ENCODE data around the gene COL27A1.

Gene COL27A1

DNA sequence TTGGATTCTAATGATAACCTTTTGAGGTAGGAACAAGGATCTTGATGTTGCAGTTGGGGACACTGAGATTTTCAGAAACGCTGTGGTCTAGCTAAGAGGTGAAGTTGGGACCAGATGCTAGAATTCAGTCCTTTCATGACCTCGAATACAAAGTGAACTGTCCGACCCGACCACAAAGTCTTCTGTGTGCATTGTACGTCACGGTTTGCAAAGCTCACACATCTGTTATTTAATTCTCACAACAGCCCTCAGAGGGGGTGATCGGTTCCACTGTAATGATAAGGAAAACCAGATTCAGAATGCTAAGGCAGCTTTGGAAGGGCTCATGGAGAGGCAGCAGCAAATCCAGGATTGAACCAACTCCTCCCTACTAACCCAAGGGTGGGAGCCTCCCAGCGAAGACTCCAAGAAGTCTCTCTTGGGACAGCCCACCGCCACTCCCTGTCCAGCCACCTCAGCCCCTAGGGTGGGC lies 39.6 kb upstream of the COL27A1 start:
- Histone ChIP-seq H4K91ac (ENCODE audit: low read depth, low read length) (no peak overlapping the region), H2BK12ac (ENCODE audit: low read length) (no peak overlapping the region), H3K4ac (ENCODE audit: low read depth, low read length) (no peak overlapping the region), H3K4me2 (ENCODE audit: low read length) (no peak overlapping the region), H3K4me3 (ENCODE audit: low read depth, low read length) (no peak overlapping the region), H3K27me3 (ENCODE audit: insufficient read depth, low read length) (peaks cover under 1% of the 10 kb centered on the region), H3K27ac (ENCODE audit: low read depth, low read length) (no peak overlapping the region), H2BK5ac (ENCODE audit: low read depth, low read length, poor library complexity) (no peak overlapping the region), H4K8ac (ENCODE audit: low read depth, low read length) (no peak overlapping the region), H2BK120ac (ENCODE audit: insufficient read depth, low read length, poor library complexity) (no peak overlapping the region), H3K23ac (ENCODE audit: low read length) (no peak overlapping the region), H3K79me1 (ENCODE audit: low read length) (no peaks in the 10 kb centered on the region), H3K14ac (ENCODE audit: low read length) (no peak overlapping the region), H2AFZ (ENCODE audit: insufficient read depth, low read length, poor library complexity) (no peak overlapping the region), H2AK5ac (ENCODE audit: low read length) (no peak overlapping the region), H3K9me3 (ENCODE audit: insufficient read depth, low read depth, low read length) (no peaks in the 10 kb centered on the region), H4K12ac (ENCODE audit: low read depth, low read length) (no peak overlapping the region), H3K79me2 (ENCODE audit: control insufficient read depth, insufficient read depth, low read length, poor library complexity) (no peaks in the 10 kb centered on the region), H3K4me1 (ENCODE audit: control insufficient read depth in 1 of 2, insufficient read depth in 2 of 2, low read length in 2 of 2) (peaks cover 2 to 5% of the 10 kb centered on the region in 2 experiments), H3K18ac (ENCODE audit: low read length) (no peak overlapping the region), H3K36me3 (ENCODE audit: control insufficient read depth in 1 of 2, insufficient read depth in 2 of 2, low read length in 2 of 2) (no peaks in the 10 kb centered on the region), H3K9ac (ENCODE audit: low read length) (no peak overlapping the region)
- no peak for DNase-seq
- WGBS (ENCODE audit: extremely low coverage, insufficient coverage, insufficient read length) = no CpG with 5 or more reads among the region's 9 CpGs

DNA sequence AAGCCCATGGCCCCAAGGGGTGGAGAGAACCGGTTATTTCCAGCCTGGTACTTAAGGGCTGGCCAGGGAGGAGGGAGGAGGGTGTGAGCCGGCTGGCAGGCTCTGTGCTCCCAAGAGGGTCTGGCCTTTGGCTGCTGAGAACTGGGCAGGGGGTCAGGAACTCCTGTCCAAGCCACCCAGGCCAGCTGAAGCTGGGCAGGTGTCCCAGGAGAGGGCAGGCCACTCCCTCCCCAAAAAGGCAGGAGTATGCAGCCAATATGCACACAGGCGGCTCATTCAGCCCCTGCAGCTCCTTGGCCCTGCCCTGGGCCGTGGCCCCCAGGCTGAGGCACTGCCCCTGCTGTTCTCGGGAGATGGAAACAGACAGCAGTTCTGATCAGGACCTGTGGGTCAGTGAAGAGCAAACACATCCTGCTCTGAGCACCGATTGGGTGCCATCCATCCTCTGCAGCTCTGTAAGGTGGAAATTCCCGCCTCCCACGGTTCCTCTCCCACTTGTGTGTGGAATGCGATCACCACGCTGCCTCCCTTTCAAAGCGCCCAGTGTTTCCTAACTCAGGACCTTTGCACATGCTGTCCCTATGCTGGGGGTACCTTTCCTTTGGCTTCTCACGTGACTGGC lies 39.1 kb upstream of the COL27A1 start:
- Histone ChIP-seq H2BK5ac (ENCODE audit: low read depth, low read length, poor library complexity) (no peak overlapping the region), H3K36me3 (ENCODE audit: control insufficient read depth in 1 of 2, insufficient read depth in 2 of 2, low read length in 2 of 2) (no peaks in the 10 kb centered on the region), H3K9ac (ENCODE audit: low read length) (no peak overlapping the region), H2AK5ac (ENCODE audit: low read length) (no peak overlapping the region), H4K8ac (ENCODE audit: low read depth, low read length) (no peak overlapping the region), H3K14ac (ENCODE audit: low read length) (no peak overlapping the region), H3K79me1 (ENCODE audit: low read length) (no peaks in the 10 kb centered on the region), H3K27me3 (ENCODE audit: insufficient read depth, low read length) (no peaks in the 10 kb centered on the region), H4K12ac (ENCODE audit: low read depth, low read length) (no peak overlapping the region), H3K9me3 (ENCODE audit: insufficient read depth, low read depth, low read length) (no peaks in the 10 kb centered on the region), H3K4me2 (ENCODE audit: low read length) (no peak overlapping the region), H3K23ac (ENCODE audit: low read length) (no peak overlapping the region), H2BK120ac (ENCODE audit: insufficient read depth, low read length, poor library complexity) (no peak overlapping the region), H3K4ac (ENCODE audit: low read depth, low read length) (no peak overlapping the region), H2AFZ (ENCODE audit: insufficient read depth, low read length, poor library complexity) (no peak overlapping the region), H3K4me1 (ENCODE audit: control insufficient read depth in 1 of 2, insufficient read depth in 2 of 2, low read length in 2 of 2) (peaks cover 2 to 5% of the 10 kb centered on the region in 2 experiments), H3K79me2 (ENCODE audit: control insufficient read depth, insufficient read depth, low read length, poor library complexity) (no peaks in the 10 kb centered on the region), H2BK12ac (ENCODE audit: low read length) (no peak overlapping the region), H3K27ac (ENCODE audit: low read depth, low read length) (no peak overlapping the region), H3K4me3 (ENCODE audit: low read depth, low read length) (no peak overlapping the region), H4K91ac (ENCODE audit: low read depth, low read length) (no peak overlapping the region), H3K18ac (ENCODE audit: low read length) (no peak overlapping the region)
- WGBS (ENCODE audit: extremely low coverage, insufficient coverage, insufficient read length) = no CpG with 5 or more reads among the region's 12 CpGs
- no peak for DNase-seq

DNA sequence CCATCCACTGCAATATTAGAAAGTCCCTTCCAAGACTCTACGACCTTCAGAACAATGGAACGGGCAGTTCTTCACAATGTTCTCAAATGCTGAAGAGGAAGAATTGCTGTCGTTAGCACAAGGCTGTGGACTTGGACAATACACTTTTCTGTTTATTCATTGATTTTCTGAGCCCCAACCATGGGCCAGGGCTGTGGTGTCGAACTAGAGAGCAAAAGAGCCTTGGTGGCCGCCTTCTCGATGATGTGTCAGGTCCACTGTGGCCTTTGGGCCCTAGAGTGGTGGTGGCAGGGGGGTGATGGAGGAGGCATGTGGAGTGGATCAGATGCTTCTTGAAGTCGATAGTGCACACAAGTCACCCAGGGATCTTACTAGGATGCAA lies 37.7 kb upstream of the COL27A1 start:
- Histone ChIP-seq H4K12ac (ENCODE audit: low read depth, low read length) (no peak overlapping the region), H2AK5ac (ENCODE audit: low read length) (no peak overlapping the region), H2BK5ac (ENCODE audit: low read depth, low read length, poor library complexity) (no peak overlapping the region), H3K27me3 (ENCODE audit: insufficient read depth, low read length) (no peaks in the 10 kb centered on the region), H3K14ac (ENCODE audit: low read length) (no peak overlapping the region), H3K4me1 (ENCODE audit: control insufficient read depth in 1 of 2, insufficient read depth in 2 of 2, low read length in 2 of 2) (peaks cover 2 to 5% of the 10 kb centered on the region in 2 experiments), H3K79me1 (ENCODE audit: low read length) (no peaks in the 10 kb centered on the region), H3K79me2 (ENCODE audit: control insufficient read depth, insufficient read depth, low read length, poor library complexity) (no peaks in the 10 kb centered on the region), H3K9me3 (ENCODE audit: insufficient read depth, low read depth, low read length) (no peaks in the 10 kb centered on the region), H3K18ac (ENCODE audit: low read length) (no peak overlapping the region), H3K9ac (ENCODE audit: low read length) (no peak overlapping the region), H3K36me3 (ENCODE audit: control insufficient read depth in 1 of 2, insufficient read depth in 2 of 2, low read length in 2 of 2) (no peaks in the 10 kb centered on the region), H3K4me3 (ENCODE audit: low read depth, low read length) (no peak overlapping the region), H2AFZ (ENCODE audit: insufficient read depth, low read length, poor library complexity) (no peak overlapping the region), H3K27ac (ENCODE audit: low read depth, low read length) (no peak overlapping the region), H3K4ac (ENCODE audit: low read depth, low read length) (no peak overlapping the region), H2BK12ac (ENCODE audit: low read length) (no peak overlapping the region), H3K23ac (ENCODE audit: low read length) (no peak overlapping the region), H4K91ac (ENCODE audit: low read depth, low read length) (no peak overlapping the region), H3K4me2 (ENCODE audit: low read length) (no peak overlapping the region), H2BK120ac (ENCODE audit: insufficient read depth, low read length, poor library complexity) (no peak overlapping the region), H4K8ac (ENCODE audit: low read depth, low read length) (no peak overlapping the region)
- WGBS (ENCODE audit: extremely low coverage, insufficient coverage, insufficient read length) = no CpG with 5 or more reads among the region's 7 CpGs
- DNase-seq = no peak

DNA sequence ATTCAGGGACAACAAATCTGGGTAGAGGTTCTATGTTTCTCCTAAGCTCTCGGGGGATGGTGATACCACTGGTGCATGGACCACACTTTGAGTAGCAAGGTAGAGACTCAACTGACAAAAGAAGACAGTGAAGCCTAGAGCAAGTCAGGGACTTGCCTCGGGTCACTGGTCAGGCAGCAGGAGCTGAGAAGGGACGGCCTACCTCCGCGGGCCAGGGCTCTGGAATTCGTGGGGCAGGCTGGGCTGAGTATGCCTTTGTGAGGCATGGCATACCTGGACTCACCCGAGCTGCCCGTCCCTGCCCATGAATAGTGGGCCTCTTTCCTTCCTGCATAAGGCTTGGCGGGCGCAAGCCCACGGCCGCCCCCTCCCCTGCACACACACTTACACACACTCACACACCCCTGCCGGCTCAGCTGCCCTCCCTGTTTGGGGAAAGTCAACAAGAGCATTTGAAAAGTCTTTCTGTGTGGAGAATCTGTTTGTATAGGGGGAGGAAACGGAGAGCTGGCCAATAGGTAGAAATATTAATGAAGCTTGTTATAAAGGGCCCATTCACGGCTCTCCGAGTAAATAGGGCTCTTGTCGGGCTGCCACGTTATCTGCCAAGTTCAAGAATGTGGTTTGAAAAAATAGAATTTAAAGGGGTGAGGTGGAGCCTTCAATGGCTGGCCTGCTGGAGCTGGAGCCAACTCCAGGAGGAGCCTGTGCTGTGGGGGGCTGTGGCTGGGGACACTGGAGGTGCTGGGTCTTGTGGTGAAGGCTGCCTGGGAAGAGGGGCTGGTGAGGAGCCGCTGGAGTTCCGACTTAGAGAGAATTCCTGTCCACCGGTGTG lies 37.1 kb upstream of the COL27A1 start:
- WGBS (ENCODE audit: extremely low coverage, insufficient coverage, insufficient read length) = no CpG with 5 or more reads among the region's 21 CpGs
- Histone ChIP-seq H3K4ac (ENCODE audit: low read depth, low read length) (no peak overlapping the region), H3K36me3 (ENCODE audit: control insufficient read depth in 1 of 2, insufficient read depth in 2 of 2, low read length in 2 of 2) (no peaks in the 10 kb centered on the region), H3K18ac (ENCODE audit: low read length) (no peak overlapping the region), H3K4me2 (ENCODE audit: low read length) (no peak overlapping the region), H3K4me3 (ENCODE audit: low read depth, low read length) (no peak overlapping the region), H3K9ac (ENCODE audit: low read length) (no peak overlapping the region), H3K9me3 (ENCODE audit: insufficient read depth, low read depth, low read length) (no peaks in the 10 kb centered on the region), H3K79me1 (ENCODE audit: low read length) (no peaks in the 10 kb centered on the region), H4K12ac (ENCODE audit: low read depth, low read length) (no peak overlapping the region), H3K27me3 (ENCODE audit: insufficient read depth, low read length) (no peaks in the 10 kb centered on the region), H2BK5ac (ENCODE audit: low read depth, low read length, poor library complexity) (no peak overlapping the region), H3K27ac (ENCODE audit: low read depth, low read length) (no peak overlapping the region), H4K8ac (ENCODE audit: low read depth, low read length) (no peak overlapping the region), H2BK120ac (ENCODE audit: insufficient read depth, low read length, poor library complexity) (no peak overlapping the region), H2BK12ac (ENCODE audit: low read length) (no peak overlapping the region), H3K79me2 (ENCODE audit: control insufficient read depth, insufficient read depth, low read length, poor library complexity) (no peaks in the 10 kb centered on the region), H2AK5ac (ENCODE audit: low read length) (no peak overlapping the region), H3K23ac (ENCODE audit: low read length) (no peak overlapping the region), H3K14ac (ENCODE audit: low read length) (no peak overlapping the region), H2AFZ (ENCODE audit: insufficient read depth, low read length, poor library complexity) (no peak overlapping the region), H4K91ac (ENCODE audit: low read depth, low read length) (no peak overlapping the region), H3K4me1 (ENCODE audit: control insufficient read depth in 1 of 2, insufficient read depth in 2 of 2, low read length in 2 of 2) (peaks cover 2 to 5% of the 10 kb centered on the region in 2 experiments)
- no peak for DNase-seq

Measured in trophoblast cell (in vitro differentiated cells and primary cell).